ENCODE results near the gene PEX26. TPM values are rescaled to one million over a fixed set of nuclear protein-coding genes. Genes with fewer than 3 reads are reported as not detected.

PEX26 gene
- total RNA-seq, 1 donor from 2014 or later: 39.5 TPM

DNA sequence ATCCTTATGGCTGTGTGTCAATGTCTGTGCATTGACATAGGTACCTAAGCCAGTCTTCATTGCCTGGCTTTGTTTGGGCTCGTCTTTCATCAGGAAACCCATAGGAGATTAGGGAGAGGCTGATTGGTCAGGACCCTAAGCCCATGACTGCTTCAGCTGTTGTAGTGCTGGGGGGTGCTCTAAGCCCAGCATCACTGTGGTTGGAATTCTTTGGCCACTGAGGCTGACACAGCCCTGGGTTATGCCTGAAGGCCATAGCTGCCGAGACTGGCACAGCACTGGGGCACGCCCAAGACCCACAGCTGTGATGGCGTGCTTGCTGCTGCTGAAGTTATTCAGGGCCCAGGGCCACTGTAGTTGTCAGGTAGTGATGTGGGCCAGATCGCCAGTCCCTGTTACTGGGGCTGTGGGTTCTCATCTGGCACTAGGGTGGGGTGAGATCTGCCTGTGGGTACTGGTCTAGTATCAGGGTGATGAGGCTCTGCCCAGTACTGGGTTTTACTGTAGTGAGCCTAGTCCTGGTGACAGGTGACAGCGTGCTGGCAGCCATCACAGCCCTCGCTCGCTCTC lies 77.1 kb downstream of the PEX26 start:
- intact Hi-C loops (cut with micrococcal nuclease): loop anchor here (5.0 kb wide), 5 partner anchors 153 to 1073 kb away; partner anchors contain the start of genes BCL2L13 and IL17RA

Other genes with a start within 250 kb of the PEX26 start
- 45.0 and 53.5 TPM in 2 replicates for gene MICAL3, start 53.4 kb upstream of the PEX26 start, total RNA-seq
- 1.7 and 1.9 TPM in 2 replicates for gene TUBA8, start 32.8 kb downstream of the PEX26 start, total RNA-seq
- 58.0 and 59.9 TPM in 2 replicates for gene USP18, start 72.2 kb downstream of the PEX26 start, total RNA-seq